Mucosa of descending colon (tissue), 3 donors: ENCODE results near the gene ZNF74. TPM values are rescaled to one million over a fixed set of nuclear protein-coding genes. Genes with fewer than 3 reads are reported as not detected.

Experiments used
- ATAC-seq: fragments of 200-7000 bp; cut with Tn5 transposase; one replicate; pipeline ENCODE4 v1.9.1; 2020; ENCODE audit warnings: mild to moderate bottlenecking, moderate library complexity
- DNase-seq, 3 donors: peaks; one replicate each; pipeline ENCODE4 v3.0.0-alpha.2; 2020
- H3K36me3 ChIP-seq: fragments of 200-600 bp; one replicate; pipeline ENCODE4 v1.8.0; 2021; ENCODE audit warnings: low read depth, mild to moderate bottlenecking
- H3K4me1 ChIP-seq: fragments of 200-600 bp; one replicate; pipeline ENCODE4 v1.8.0; 2021; ENCODE audit warnings: low read depth, mild to moderate bottlenecking
- H3K4me3 ChIP-seq: fragments of 200-600 bp; one replicate; pipeline ENCODE4 v1.8.0; 2021; ENCODE audit warnings: mild to moderate bottlenecking
- H3K9me3 ChIP-seq: fragments of 200-600 bp; one replicate; pipeline ENCODE4 v1.8.0; 2021; ENCODE audit warnings: mild to moderate bottlenecking
- CTCF ChIP-seq: fragments of 200-600 bp; IDR thresholded peaks from one replicate; pipeline ENCODE4 v1.8.0; 2022; ENCODE audit warnings: antibody characterized with exemption, mild to moderate bottlenecking
- intact Hi-C, 2 donors: fragments of 100-400 bp; cut with DNase I in 1 of 2; cut with micrococcal nuclease in 1 of 2; formaldehyde crosslinking; loops; one replicate each; pipeline versions ENCODE4 v1.11.0 to v1.11.1; 2022; cut with DNase I, micrococcal nuclease
- total RNA-seq, 3 donors: library from RNA; stranded (reverse); fragmentation: NEBNext Ultra II Directional in 2 of 3; extraction: Animal tissue kit (Norgen Biotek cat#: 25700) in 2 of 3; gene quantifications; one replicate each; pipeline versions ENCODE4 v1.2.1 to v1.2.4, GENCODE V29; 2021 to 2023
- donor health status: DM: no; HTN: no; CAD: no; lungs with moderate emphysema.
- donor health status: DM: no; HTN: no; CAD: no.
- donor health status: DM: no; HTN: yes; CAD: no.

ZNF74 gene
- total RNA-seq, 3 donors from 2014 or later, result 4.2 to 14.4 (median 4.8) TPM

- intact Hi-C loops, result no loop called here
- Histone ChIP-seq H3K9me3 (no peaks in the 10 kb centered on the region), H3K4me1 (peaks cover 12% of the 10 kb centered on the region), H3K36me3 (no peaks in the 10 kb centered on the region), H3K4me3 (peak overlapping the region; percentile 38)
- no peak for TF ChIP-seq CTCF
- no peak for ATAC-seq
- DNase-seq, result no peak
Observed at GRCh38 chr22:20392983-20393704, 807 bp upstream of the ZNF74 start.

GRCh38 chr22:20395181-20395906 lies 1.4 kb downstream of the ZNF74 start:
- Histone ChIP-seq H3K36me3 (no peaks in the 10 kb centered on the region), H3K4me3 (no peak overlapping the region), H3K9me3 (no peaks in the 10 kb centered on the region), H3K4me1 (peaks cover 12% of the 10 kb centered on the region)
- DNase-seq, result no peak
- ATAC-seq, result no peak
- no peak for TF ChIP-seq CTCF
- intact Hi-C loops, result no loop called here

- peaks cover 12% of the 10 kb centered on the region for H3K4me1 ChIP-seq
- no peak overlapping the region for H3K4me3 ChIP-seq
- H3K36me3 ChIP-seq, result no peaks in the 10 kb centered on the region
- intact Hi-C loops, result no loop called here
- H3K9me3 ChIP-seq, result no peaks in the 10 kb centered on the region
- ATAC-seq (no peak), DNase-seq (no peak)
- TF ChIP-seq CTCF, result no peak
Observed at GRCh38 chr22:20395907-20396287, 1.9 kb downstream of the ZNF74 start.

GRCh38 chr22:20396639-20397038 lies 2.7 kb downstream of the ZNF74 start:
- Histone ChIP-seq H3K4me3 (no peak overlapping the region), H3K9me3 (no peaks in the 10 kb centered on the region), H3K36me3 (no peaks in the 10 kb centered on the region), H3K4me1 (peaks cover 12% of the 10 kb centered on the region)
- intact Hi-C loops, result no loop called here
- no peak for TF ChIP-seq CTCF
- ATAC-seq (no peak), DNase-seq (no peak)

- no peak for TF ChIP-seq CTCF
- no peak overlapping the region for H3K4me3 ChIP-seq
- no peaks in the 10 kb centered on the region for H3K36me3 ChIP-seq
- intact Hi-C loops, result no loop called here
- ATAC-seq (no peak), DNase-seq (no peak)
- H3K9me3 ChIP-seq, result no peaks in the 10 kb centered on the region
- peaks cover 12% of the 10 kb centered on the region for H3K4me1 ChIP-seq
Observed at GRCh38 chr22:20397498-20397897, 3.5 kb downstream of the ZNF74 start.
